Heart left ventricle (tissue), 16 donors: ENCODE results near the gene ZBTB45. TPM values are rescaled to one million over a fixed set of nuclear protein-coding genes. Genes with fewer than 3 reads are reported as not detected.

ENCODE experiments used
- ATAC-seq, 4 donors: fragments of 200-7000 bp; cut with Tn5 transposase; one replicate each; pipeline ENCODE4 v1.9.1; 2020 to 2022; ENCODE audit warnings: moderate library complexity in 4 of 4, mild to moderate bottlenecking in 3 of 4, moderate number of reproducible peaks in 1 of 4
- DNase-seq, 5 donors: peaks; one replicate each; pipeline ENCODE4 v3.0.0-alpha.2; 2020
- H3K27ac ChIP-seq, 12 donors: fragments of 200-600 bp; sonication (generic) in 4 of 12; one replicate each; pipeline versions ENCODE4 v1.5.0 to v1.8.0; 2016 to 2022; ENCODE audit warnings: mild to moderate bottlenecking in 2 of 12
- H3K27me3 ChIP-seq, 9 donors: fragments of 200-600 bp; sonication (generic) in 2 of 9; one replicate each; pipeline versions ENCODE4 v1.5.1 to v1.8.0; 2016 to 2022; ENCODE audit warnings: mild to moderate bottlenecking in 3 of 9
- H3K36me3 ChIP-seq, 9 donors: fragments of 200-600 bp; sonication (generic) in 2 of 9; one replicate each; pipeline versions ENCODE4 v1.5.0 to v1.8.0; 2018 to 2022; ENCODE audit warnings: mild to moderate bottlenecking in 2 of 9
- H3K4me1 ChIP-seq, 12 donors: fragments of 200-600 bp; sonication (generic) in 4 of 12; one replicate each; pipeline versions ENCODE4 v1.5.0 to v1.8.0; 2016 to 2022; ENCODE audit warnings: mild to moderate bottlenecking in 3 of 12
- H3K4me3 ChIP-seq, 12 donors: fragments of 200-600 bp; sonication (generic) in 4 of 12; one replicate each; pipeline versions ENCODE4 v1.5.0 to v1.8.0; 2017 to 2022; ENCODE audit warnings: mild to moderate bottlenecking in 9 of 12, moderate library complexity in 4 of 12
- H3K9me3 ChIP-seq, 12 donors: fragments of 200-600 bp; sonication (generic) in 4 of 12; one replicate each; pipeline versions ENCODE4 v1.5.0 to v1.8.0; 2016 to 2022; ENCODE audit warnings: mild to moderate bottlenecking in 1 of 12
- CTCF ChIP-seq, 12 donors: fragments of 200-600 bp; sonication (generic) in 4 of 12; IDR thresholded peaks; one replicate each; pipeline versions ENCODE4 v1.5.0 to v1.8.0; 2018 to 2022; ENCODE audit warnings: antibody characterized with exemption in 12 of 12, mild to moderate bottlenecking in 5 of 12
- POLR2A ChIP-seq, 2 donors: fragments of 450-650 bp; IDR thresholded peaks; one replicate each; pipeline ENCODE4 v1.6.1; 2017; ENCODE audit warnings: antibody characterized with exemption in 2 of 2, mild to moderate bottlenecking in 2 of 2, moderate library complexity in 2 of 2
- WGBS, 4 donors: extraction: QIAGEN DNeasy Blood & Tissue Kit in 2 of 4; methylation state at CpG; one replicate each; pipeline versions ENCODE4 v1.1.5 to v1.1.7; 2013 to 2018; 5-methylcytosine and 5-hydroxymethylcytosine counted together
- intact Hi-C, 10 donors: fragments of 100-400 bp; cut with DNase I; formaldehyde crosslinking; loops; one replicate each; pipeline versions ENCODE4 v1.11.1 to v1.14.2; 2022
- polyA plus RNA-seq, 2 donors: library from polyadenylated mRNA; stranded (reverse); fragments of 200-250 nt; gene quantifications; one replicate each; pipeline ENCODE4 v1.2.3, GENCODE V29; 2013
- total RNA-seq, 9 donors: library from RNA; depleted of rRNA in 2 of 9; stranded (reverse); fragments of >200 nt in 2 of 9; fragmentation: NEBNext Ultra II Directional in 3 of 9; extraction: Animal tissue kit (Norgen Biotek cat#: 25700) in 3 of 9; gene quantifications; one replicate each; pipeline versions ENCODE4 v1.1.0 to v1.2.4, GENCODE V29; 2016 to 2023
- donor health status: ischemic (EF 13 %, LVEDD 7.1; RV severe dilation, severe dysfunction).
- donor health status: healthy with polysubstance abuse.
- donor health status: DM: no; HTN: yes; CAD: no.
- donor health status: DM: no; HTN: no; CAD: no.
- donor health status: ischemic (EF 25% LVEDD 6.9; RV normal size, moderate dysfunction).
- donor health status: ischemic (EF 25% LVEDD 5.7; RV mildly dilated, moderate dysfunction).
- donor health status: healthy.
- donor health status: DM: yes; HTN: yes; CAD: no.
- donor health status: ischemic (EF 35%, LVEDD 5.7; RV mildly dilated, moderate dysfunction).
- donor health status: nonischemic (EF 11% LVEDD 7.7; RV severe dilation, severe dysfunction).
- donor health status: DM: yes; HTN: yes; CAD: no.
- donor health status: PGD.
- donor health status: ischemic (EF 29% LVEDD 5.4; RV normal size, mild dysfunction).
- donor health status: nonischemic (EF 23%, LVEDD 6.1; RV moderate dilation, normal function).

The ZBTB45 gene
- total and polyA plus RNA-seq, 11 donors = 6.9 to 13.4 (median 10.4) TPM

- ATAC-seq (peak; percentile 66 to 80 (median 70)), DNase-seq (peak; percentile 93 to 96 (median 93))
- Histone ChIP-seq H3K4me1 (peaks cover 11 to 66% (median 57%) of the 10 kb centered on the region in 12 donors), H3K27ac (peak overlapping the region; percentile 90 to 100 (median 100)), H3K36me3 (peaks cover 0 to 19% (median 14%) of the 10 kb centered on the region in 9 donors), H3K4me3 (peak overlapping the region; percentile 28 to 96 (median 77)), H3K9me3 (no peaks in the 10 kb centered on the region), H3K27me3 (peaks cover 0 to 21% (median 0%) of the 10 kb centered on the region in 9 donors)
- 1 to 3% (median 1%) methylated on average over 20 to 33 of the region's 33 CpGs for WGBS, 4 donors
- TF ChIP-seq CTCF (IDR thresholded peaks at IDR 0.05) (no peak), POLR2A (IDR thresholded peaks at IDR 0.05) (peak in 1 of 2 donors; percentile 41)
- intact Hi-C loops = loop anchor here in 4 of 10 donors (1.0 to 2.0 kb wide), 3 partner anchors 13 to 40 kb away; partner anchors contain the start of genes MZF1 (in 2 of the 4) and ZBTB45 (in 2 of the 4)
Observed at GRCh38 chr19:58559275-58560006, 39.8 kb upstream of the ZBTB45 start.

GRCh38 chr19:58558623-58559274 is 39.1 kb upstream of the ZBTB45 start:
- intact Hi-C loops = loop anchor here in 4 of 10 donors (1.0 to 2.0 kb wide), 3 partner anchors 14 to 39 kb away; partner anchors contain the start of genes MZF1 (in 2 of the 4) and ZBTB45 (in 2 of the 4)
- DNase-seq (peak; percentile 99 to 100 (median 99)), ATAC-seq (peak; percentile 71 to 84 (median 78))
- TF ChIP-seq POLR2A (IDR thresholded peaks at IDR 0.05) = peak in 1 of 2 donors; percentile 63
- peak in 1 of 12 donors; percentile 15 for TF ChIP-seq CTCF (IDR thresholded peaks at IDR 0.05)
- Histone ChIP-seq H3K4me3 (peak overlapping the region; percentile 28 to 96 (median 77)), H3K36me3 (peaks cover 0 to 20% (median 14%) of the 10 kb centered on the region in 9 donors), H3K9me3 (no peaks in the 10 kb centered on the region), H3K27ac (peak overlapping the region; percentile 90 to 100 (median 100)), H3K4me1 (peaks cover 15 to 73% (median 63%) of the 10 kb centered on the region in 12 donors), H3K27me3 (peaks cover 0 to 19% (median 0%) of the 10 kb centered on the region in 9 donors)
- 0% methylated on average over 11 to 76 of the region's 76 CpGs for WGBS, 4 donors

GRCh38 chr19:58558066-58558622 is 38.5 kb upstream of the ZBTB45 start, which contains the start of gene UBE2M:
Gene UBE2M, minus strand, starts transcription at chr19:58558611. Its CDS starts 230 bp downstream, at chr19:58558381.
- peak within 1 kb of the TSS; percentile 90 to 100 (median 100) for H3K27ac ChIP-seq
- ATAC-seq = no peak
- peaks cover 0 to 26% (median 16%) of the 10 kb centered on the region in 9 donors for H3K36me3 ChIP-seq
- peaks cover 13 to 73% (median 64%) of the 10 kb centered on the region in 12 donors for H3K4me1 ChIP-seq
- 1% methylated on average over 38 to 62 of the region's 62 CpGs for WGBS, 4 donors
- TF ChIP-seq CTCF (IDR thresholded peaks at IDR 0.05) = no peak
- TF ChIP-seq POLR2A (IDR thresholded peaks at IDR 0.05) = no peak
- peaks cover 0 to 14% (median 0%) of the 10 kb centered on the region in 9 donors for H3K27me3 ChIP-seq
- no peaks in the 10 kb centered on the region for H3K9me3 ChIP-seq
- DNase-seq = peak in 4 of 5 donors; percentile 54 to 79 (median 73)
- H3K4me3 ChIP-seq = peak within 1 kb of the TSS; percentile 71 to 96 (median 77)
- intact Hi-C loops = loop anchor here in 2 of 10 donors (2.0 kb wide), 1 partner anchor 15 kb away; the partner anchor contains the start of gene MZF1 (in 2 of the 2)
